H9 (cell line): ENCODE results near the gene MUC4. TPM values are rescaled to one million over a fixed set of nuclear protein-coding genes. Genes with fewer than 3 reads are reported as not detected.

Source experiments
- DNase-seq: peaks from one replicate; pipeline ENCODE4 v3.0.0-alpha.2; 2017
- H2AFZ ChIP-seq: one replicate; pipeline ENCODE4 v1.6.1; 2013; ENCODE audit warnings: mild to moderate bottlenecking, low read length, control low read depth, moderate library complexity
- H2AK5ac ChIP-seq: 2 replicates; pipeline ENCODE4 v1.6.1; 2013; ENCODE audit warnings: low read length, control low read depth, mixed read lengths; ENCODE audit not compliant: insufficient read length
- H2BK120ac ChIP-seq: one replicate; pipeline ENCODE4 v1.6.1; 2013; ENCODE audit warnings: low read depth, mild to moderate bottlenecking, low read length, control low read depth, inconsistent platforms; ENCODE audit not compliant: poor library complexity, severe bottlenecking
- H2BK12ac ChIP-seq: 2 replicates; pipeline ENCODE4 v1.6.1; 2013; ENCODE audit warnings: low read length, control low read depth, mixed read lengths, low read depth; ENCODE audit not compliant: insufficient read length
- H2BK15ac ChIP-seq: 2 replicates; pipeline ENCODE4 v1.6.1; 2013; ENCODE audit warnings: low read depth, low read length, control low read depth
- H2BK20ac ChIP-seq: one replicate; pipeline ENCODE4 v1.6.1; 2013; ENCODE audit warnings: low read depth, mild to moderate bottlenecking, low read length, control low read depth, inconsistent platforms; ENCODE audit not compliant: poor library complexity, severe bottlenecking
- H2BK5ac ChIP-seq: 2 replicates; pipeline ENCODE4 v1.6.1; 2013; ENCODE audit warnings: low read length, control low read depth, mixed read lengths; ENCODE audit not compliant: insufficient read length
- H3K14ac ChIP-seq: 2 replicates; pipeline ENCODE4 v1.6.1; 2013; ENCODE audit warnings: low read length, control low read depth; ENCODE audit not compliant: insufficient read depth
- H3K18ac ChIP-seq: 2 replicates; pipeline ENCODE4 v1.6.1; 2013; ENCODE audit warnings: low read depth, mild to moderate bottlenecking, mixed read lengths, low read length, control low read depth; ENCODE audit not compliant: insufficient read length
- H3K23ac ChIP-seq: 2 replicates; pipeline ENCODE4 v1.6.1; 2013; ENCODE audit warnings: low read length, control low read depth, mixed read lengths, low read depth; ENCODE audit not compliant: insufficient read length
- H3K23me2 ChIP-seq: 2 replicates; pipeline ENCODE4 v1.6.1; 2013; ENCODE audit warnings: low read depth, mild to moderate bottlenecking, mixed read lengths, low read length, control low read depth; ENCODE audit not compliant: insufficient read length, poor library complexity, severe bottlenecking
- H3K27ac ChIP-seq: 2 replicates; pipeline ENCODE4 v1.5.1; 2013; ENCODE audit warnings: low read length, control low read depth, mixed read lengths, low read depth; ENCODE audit not compliant: insufficient read length
- H3K27me3 ChIP-seq: 2 replicates; pipeline ENCODE4 v1.6.1; 2013; ENCODE audit warnings: low read length, control low read depth, inconsistent platforms; ENCODE audit not compliant: insufficient read depth
- H3K4ac ChIP-seq: 2 replicates; pipeline ENCODE4 v1.6.1; 2013; ENCODE audit warnings: low read depth, mild to moderate bottlenecking, control low read depth, inconsistent platforms, low read length, moderate library complexity
- H3K4me1 ChIP-seq: 2 replicates; pipeline ENCODE4 v1.6.1; 2013; ENCODE audit warnings: low read length, control low read depth, inconsistent platforms; ENCODE audit not compliant: insufficient read depth
- H3K4me2 ChIP-seq: 2 replicates; pipeline ENCODE4 v1.6.1; 2013; ENCODE audit warnings: low read length, control low read depth, mixed read lengths; ENCODE audit not compliant: insufficient read length, insufficient read depth
- H3K56ac ChIP-seq: 2 replicates; pipeline ENCODE4 v1.6.1; 2013; ENCODE audit warnings: low read depth, mild to moderate bottlenecking, mixed read lengths, low read length, control low read depth; ENCODE audit not compliant: insufficient read length
- H3K79me1 ChIP-seq: 2 replicates; pipeline ENCODE4 v1.6.1; 2013; ENCODE audit warnings: low read depth, mild to moderate bottlenecking, moderate library complexity, low read length, control low read depth, inconsistent platforms; ENCODE audit not compliant: insufficient read depth, poor library complexity, severe bottlenecking
- H3K79me2 ChIP-seq: 2 replicates; pipeline ENCODE4 v1.6.1; 2013; ENCODE audit warnings: low read length, control low read depth, inconsistent platforms; ENCODE audit not compliant: insufficient read depth
- H3K9ac ChIP-seq: 2 replicates; pipeline ENCODE4 v1.6.1; 2013; ENCODE audit warnings: low read length, control low read depth, mixed read lengths; ENCODE audit not compliant: insufficient read length; ENCODE audit errors: extremely low read depth
- H3K9me3 ChIP-seq: one replicate; pipeline ENCODE4 v1.6.1; 2013; ENCODE audit warnings: low read depth, low read length, inconsistent platforms; ENCODE audit not compliant: control insufficient read depth
- H3T11ph ChIP-seq: one replicate; pipeline ENCODE4 v1.6.1; 2013; ENCODE audit warnings: mild to moderate bottlenecking, low read length, control low read depth, inconsistent platforms
- H4K20me1 ChIP-seq: one replicate; pipeline ENCODE4 v1.6.1; 2013; ENCODE audit not compliant: control insufficient read depth, insufficient read length, insufficient read depth
- H4K5ac ChIP-seq: 2 replicates; pipeline ENCODE4 v1.6.1; 2013; ENCODE audit warnings: low read depth, mild to moderate bottlenecking, mixed read lengths, low read length, control low read depth; ENCODE audit not compliant: insufficient read length
- H4K8ac ChIP-seq: replicated peaks from 2 replicates; pipeline ENCODE4 v1.6.1; 2013; ENCODE audit warnings: low read length, control low read depth, mixed read lengths, low read depth; ENCODE audit not compliant: insufficient read length
- H4K91ac ChIP-seq: 2 replicates; pipeline ENCODE4 v1.6.1; 2013; ENCODE audit warnings: low read depth, mild to moderate bottlenecking, moderate library complexity, mixed read lengths, low read length, control low read depth; ENCODE audit not compliant: insufficient read length
- H3K27ac Mint-ChIP-seq, 3 experiments: 2 replicates in 2 of 3; 3 replicates in 1 of 3; pipeline ENCODE4 v1.8.0; 2020 to 2021; ENCODE audit warnings: mixed read lengths in 3 of 3, mild to moderate bottlenecking in 1 of 3, moderate library complexity in 1 of 3
- H3K27me3 Mint-ChIP-seq: 2 replicates; pipeline ENCODE4 v1.8.0; 2021; ENCODE audit warnings: low read depth, mild to moderate bottlenecking, moderate library complexity, mixed read lengths
- H3K36me3 Mint-ChIP-seq, 3 experiments: 2 replicates in 2 of 3; 3 replicates in 1 of 3; pipeline ENCODE4 v1.8.0; 2020 to 2021; ENCODE audit warnings: low read depth in 3 of 3, mixed read lengths in 3 of 3; ENCODE audit not compliant: insufficient read depth in 1 of 3
- H3K4me1 Mint-ChIP-seq, 2 experiments: 2 replicates each; pipeline ENCODE4 v1.8.0; 2020; ENCODE audit warnings: mixed read lengths in 2 of 2
- H3K4me3 Mint-ChIP-seq, 2 experiments: 2 replicates in 1 of 2; 3 replicates in 1 of 2; pipeline ENCODE4 v1.8.0; 2020 to 2021; ENCODE audit warnings: mild to moderate bottlenecking in 2 of 2, mixed read lengths in 2 of 2, moderate library complexity in 1 of 2
- H3K9me3 Mint-ChIP-seq, 2 experiments: 2 replicates in 1 of 2; 3 replicates in 1 of 2; pipeline ENCODE4 v1.8.0; 2020; ENCODE audit warnings: mild to moderate bottlenecking in 2 of 2, mixed read lengths in 2 of 2, moderate library complexity in 1 of 2
- CTCF ChIP-seq: fragments of 200-600 bp; sonication (generic); conservative IDR thresholded peaks from 3 replicates; pipeline ENCODE4 v1.8.0; 2021; ENCODE audit warnings: antibody characterized with exemption, mild to moderate bottlenecking
- WGBS: extraction: QIAGEN DNeasy Blood & Tissue Kit; methylation state at CpG from one replicate; pipeline ENCODE4 v1.1.7; 2013; ENCODE audit warnings: missing lambda C conversion rate, low lambda C conversion rate, mixed read lengths; ENCODE audit not compliant: insufficient read length; ENCODE audit errors: extremely low coverage; 5-methylcytosine and 5-hydroxymethylcytosine counted together
- total RNA-seq: library from RNA; stranded (reverse); gene quantifications from 2 replicates; pipeline ENCODE4 v1.2.1, GENCODE V29; 2021

Gene MUC4
- total RNA-seq, 1 experiment from 2014 or later = 1.2 TPM

- Mint-ChIP-seq H3K27me3 (peaks cover 53% of the 10 kb centered on the region), H3K4me3 (no peak overlapping the region)
- TF ChIP-seq CTCF = no peak
These were observed 63.1 kb downstream of the MUC4 start for GRCh38 chr3:195748661-195749060.

More at GRCh38 chr3:195748661-195749060, 63.1 kb downstream of the MUC4 start:
- H4K5ac ChIP-seq = no peak overlapping the region
- Mint-ChIP-seq H3K4me1 (no peaks in the 10 kb centered on the region; a peak in 1 of 4 replicates), H3K9me3 (peaks cover 5 to 6% of the 10 kb centered on the region in 2 experiments; a peak in 4 of 5 replicates), H3K36me3 (peaks cover 0 to 6% (median 0%) of the 10 kb centered on the region in 3 experiments; a peak in 4 of 7 replicates), H3K27ac (no peak overlapping the region; a peak in 1 of 7 replicates)
- no peak overlapping the region for H2BK15ac ChIP-seq
- H2BK12ac ChIP-seq = no peak overlapping the region
- H2AK5ac ChIP-seq = no peak overlapping the region
- no peak overlapping the region for H3K14ac ChIP-seq
- DNase-seq = no peak
- no peak overlapping the region for H4K91ac ChIP-seq
- H3K23me2 ChIP-seq = no peaks in the 10 kb centered on the region
- peaks cover 9% of the 10 kb centered on the region; the same call in 1 of the 2 replicates for H3K27me3 ChIP-seq
- H3K4me1 ChIP-seq = no peaks in the 10 kb centered on the region
- no peak overlapping the region for H2BK120ac ChIP-seq
- H4K8ac ChIP-seq = no peak overlapping the region
- no peak overlapping the region for H3K4me2 ChIP-seq
- no peak overlapping the region for H2BK5ac ChIP-seq
- no peak overlapping the region for H3K4ac ChIP-seq
- H4K20me1 ChIP-seq = no peaks in the 10 kb centered on the region
- H3K56ac ChIP-seq = no peak overlapping the region
- no peak overlapping the region for H2AFZ ChIP-seq
- H3K79me1 ChIP-seq = no peaks in the 10 kb centered on the region
- WGBS = no CpG with 5 or more reads among the region's 11 CpGs
- no peak overlapping the region for H3K9ac ChIP-seq
- no peak overlapping the region for H3K18ac ChIP-seq
- H3T11ph ChIP-seq = no peak overlapping the region
- no peaks in the 10 kb centered on the region for H3K9me3 ChIP-seq
- no peak overlapping the region for H3K23ac ChIP-seq
- H3K27ac ChIP-seq = no peak overlapping the region
- no peak overlapping the region for H2BK20ac ChIP-seq
- H3K79me2 ChIP-seq = no peaks in the 10 kb centered on the region
